Gastroesophageal sphincter (tissue), 4 donors: ENCODE results near the gene SUSD2. TPM values are rescaled to one million over a fixed set of nuclear protein-coding genes. Genes with fewer than 3 reads are reported as not detected.

ENCODE experiments used
- ATAC-seq: fragments of 150-250 bp; one replicate; pipeline ENCODE4 v1.9.1; 2016; ENCODE audit warnings: mild to moderate bottlenecking, moderate library complexity
- H3K27ac ChIP-seq, 4 donors: fragments of 200-600 bp; sonication (generic) in 3 of 4; 1 replicate in 3 of 4; 2 replicates in 1 of 4; pipeline ENCODE4 v1.5.1; 2016 to 2019
- H3K27me3 ChIP-seq: fragments of 200-600 bp; sonication (generic); one replicate; pipeline ENCODE4 v1.5.1; 2019
- H3K36me3 ChIP-seq, 2 donors: fragments of 200-600 bp; sonication (generic); one replicate each; pipeline ENCODE4 v1.5.1; 2019; ENCODE audit warnings: control low read depth in 1 of 2
- H3K4me1 ChIP-seq, 3 donors: fragments of 200-600 bp; sonication (generic); 1 replicate in 2 of 3; 2 replicates in 1 of 3; pipeline ENCODE4 v1.5.1; 2016 to 2019; ENCODE audit warnings: control low read depth in 2 of 3
- H3K4me3 ChIP-seq, 2 donors: fragments of 200-600 bp; sonication (generic); one replicate each; pipeline ENCODE4 v1.5.1; 2019; ENCODE audit warnings: mild to moderate bottlenecking in 1 of 2, moderate library complexity in 1 of 2
- H3K9me3 ChIP-seq, 3 donors: fragments of 200-600 bp; sonication (generic); one replicate each; pipeline ENCODE4 v1.5.1; 2017 to 2019; ENCODE audit warnings: control low read depth in 2 of 3
- CTCF ChIP-seq, 4 experiments: fragments of 200-600 bp in 2 of 4; fragments of 450-650 bp in 2 of 4; sonication (generic) in 1 of 4; IDR thresholded peaks; one replicate each; pipeline ENCODE4 v1.5.1; 2017 to 2019; ENCODE audit warnings: antibody characterized with exemption in 4 of 4, mild to moderate bottlenecking in 2 of 4, moderate library complexity in 2 of 4
- EP300 ChIP-seq: sonication (generic); formaldehyde crosslinking; IDR thresholded peaks from one replicate; pipeline ENCODE4 v1.6.1; 2017; ENCODE audit warnings: antibody characterized with exemption, mild to moderate bottlenecking
- POLR2A ChIP-seq, 2 donors: fragments of 450-650 bp; IDR thresholded peaks; one replicate each; pipeline ENCODE4 v1.6.1; 2017; ENCODE audit warnings: antibody characterized with exemption in 2 of 2, mild to moderate bottlenecking in 2 of 2, moderate library complexity in 1 of 2
- POLR2AphosphoS5 ChIP-seq: sonication (generic); formaldehyde crosslinking; IDR thresholded peaks from one replicate; pipeline ENCODE4 v1.6.1; 2017; ENCODE audit warnings: antibody characterized with exemption
- WGBS, 2 donors: methylation state at CpG; one replicate each; pipeline ENCODE4 v1.1.5; 2018; ENCODE audit warnings: low coverage in 1 of 2; 5-methylcytosine and 5-hydroxymethylcytosine counted together
- total RNA-seq, 4 donors: library from RNA; depleted of rRNA; stranded (reverse); fragments of >200 nt; gene quantifications; one replicate each; pipeline ENCODE4 v1.1.0, GENCODE V29; 2016

SUSD2 gene
- total RNA-seq, 4 donors from 2014 or later: 2.4 to 5.0 (median 4.4) TPM

- peak; percentile 60 for ATAC-seq
- no peak for TF ChIP-seq POLR2A (IDR thresholded peaks at IDR 0.05)
- no peak for TF ChIP-seq EP300
- no peak for TF ChIP-seq CTCF (IDR thresholded peaks at IDR 0.05)
- peak; percentile 71 for TF ChIP-seq POLR2AphosphoS5
- Histone ChIP-seq H3K9me3 (no peaks in the 10 kb centered on the region), H3K27ac (peak overlapping the region in 3 of 4 donors; percentile 53 to 62 (median 54)), H3K4me3 (no peak overlapping the region), H3K36me3 (peaks cover 0 to 25% of the 10 kb centered on the region in 2 donors), H3K4me1 (peaks cover 2 to 79% (median 43%) of the 10 kb centered on the region in 3 donors), H3K27me3 (no peaks in the 10 kb centered on the region)
- 10 to 40% methylated on average over 1 to 2 of the region's 2 CpGs for WGBS, 2 donors
Measured at GRCh38 chr22:24137595-24137994, 43.7 kb upstream of the SUSD2 start.

- no peak for ATAC-seq
- Histone ChIP-seq H3K27me3 (no peaks in the 10 kb centered on the region), H3K4me1 (peaks cover 2 to 80% (median 43%) of the 10 kb centered on the region in 3 donors), H3K9me3 (no peaks in the 10 kb centered on the region), H3K27ac (peak overlapping the region in 2 of 4 donors; percentile 53 to 54), H3K4me3 (no peak overlapping the region), H3K36me3 (peaks cover 0 to 21% of the 10 kb centered on the region in 2 donors)
- WGBS, 2 donors: 85 to 100% methylated on average over 1 to 7 of the region's 7 CpGs
- no peak for TF ChIP-seq EP300
- TF ChIP-seq POLR2A (IDR thresholded peaks at IDR 0.05): no peak
- TF ChIP-seq POLR2AphosphoS5: no peak
- no peak for TF ChIP-seq CTCF (IDR thresholded peaks at IDR 0.05)
Measured at GRCh38 chr22:24138649-24139420, 42.5 kb upstream of the SUSD2 start.

GRCh38 chr22:24140357-24140756, 40.9 kb upstream of the SUSD2 start:
- Histone ChIP-seq H3K4me1 (peaks cover 2 to 88% (median 54%) of the 10 kb centered on the region in 3 donors), H3K27ac (peak overlapping the region; percentile 4 to 92 (median 82)), H3K36me3 (peaks cover 0 to 6% of the 10 kb centered on the region in 2 donors), H3K4me3 (no peak overlapping the region), H3K27me3 (no peaks in the 10 kb centered on the region), H3K9me3 (no peaks in the 10 kb centered on the region)
- ATAC-seq: peak; percentile 39
- TF ChIP-seq CTCF (IDR thresholded peaks at IDR 0.05) (no peak), POLR2AphosphoS5 (no peak), POLR2A (IDR thresholded peaks at IDR 0.05) (no peak)
- 19 to 40% methylated on average over 1 to 2 of the region's 3 CpGs for WGBS, 2 donors

- Histone ChIP-seq H3K9me3 (no peaks in the 10 kb centered on the region), H3K27me3 (no peaks in the 10 kb centered on the region), H3K4me1 (peaks cover 8 to 99% (median 67%) of the 10 kb centered on the region in 3 donors), H3K36me3 (no peaks in the 10 kb centered on the region), H3K27ac (peak overlapping the region in 3 of 4 donors; percentile 76 to 92 (median 87)), H3K4me3 (no peak overlapping the region)
- no peak for ATAC-seq
- 69 to 92% methylated on average over 2 of the region's 2 CpGs for WGBS, 2 donors
- TF ChIP-seq POLR2A (IDR thresholded peaks at IDR 0.05): no peak
- no peak for TF ChIP-seq CTCF (IDR thresholded peaks at IDR 0.05)
- no peak for TF ChIP-seq EP300
- no peak for TF ChIP-seq POLR2AphosphoS5
Measured at GRCh38 chr22:24141586-24141985, 39.7 kb upstream of the SUSD2 start.

- WGBS, 2 donors: 60% methylated on average over 1 of the region's 2 CpGs; no CpG with 5 or more reads in 1 of the 2 donors
- TF ChIP-seq CTCF (IDR thresholded peaks at IDR 0.05): no peak
- TF ChIP-seq EP300: no peak
- no peak for TF ChIP-seq POLR2A (IDR thresholded peaks at IDR 0.05)
- no peak for TF ChIP-seq POLR2AphosphoS5
- Histone ChIP-seq H3K36me3 (no peaks in the 10 kb centered on the region), H3K27ac (peak overlapping the region in 3 of 4 donors; percentile 76 to 92 (median 87)), H3K9me3 (no peaks in the 10 kb centered on the region), H3K27me3 (no peaks in the 10 kb centered on the region), H3K4me3 (no peak overlapping the region), H3K4me1 (peaks cover 8 to 99% (median 70%) of the 10 kb centered on the region in 3 donors)
- ATAC-seq: no peak
Measured at GRCh38 chr22:24142241-24142640, 39.0 kb upstream of the SUSD2 start.
